Suprapubic skin (tissue), 4 donors: Measurements from ENCODE around the gene GAPT.

ENCODE experiments used
- EP300 ChIP-seq: sonication (generic); formaldehyde crosslinking; IDR thresholded peaks from one replicate; pipeline ENCODE4 v1.6.1; 2017; ENCODE audit warnings: antibody characterized with exemption
- POLR2A ChIP-seq, 2 donors: fragments of 450-650 bp; IDR thresholded peaks; one replicate each; pipeline ENCODE4 v1.6.1; 2017; ENCODE audit warnings: antibody characterized with exemption in 2 of 2, mild to moderate bottlenecking in 2 of 2, moderate library complexity in 2 of 2
- POLR2AphosphoS5 ChIP-seq, 3 donors: sonication (generic); formaldehyde crosslinking; IDR thresholded peaks; one replicate each; pipeline ENCODE4 v1.6.1; 2017; ENCODE audit warnings: antibody characterized with exemption in 3 of 3
- TF ChIP-seq, protein P1 (sequence below), 2 donors: fragments of 200-600 bp in 1 of 2; fragments of 450-650 bp in 1 of 2; sonication (generic) in 1 of 2; IDR thresholded peaks; one replicate each; pipeline ENCODE4 v1.5.1; 2016 to 2019; ENCODE audit warnings: antibody characterized with exemption in 2 of 2, mild to moderate bottlenecking in 1 of 2, moderate library complexity in 1 of 2

- TF ChIP-seq, protein P1, sequence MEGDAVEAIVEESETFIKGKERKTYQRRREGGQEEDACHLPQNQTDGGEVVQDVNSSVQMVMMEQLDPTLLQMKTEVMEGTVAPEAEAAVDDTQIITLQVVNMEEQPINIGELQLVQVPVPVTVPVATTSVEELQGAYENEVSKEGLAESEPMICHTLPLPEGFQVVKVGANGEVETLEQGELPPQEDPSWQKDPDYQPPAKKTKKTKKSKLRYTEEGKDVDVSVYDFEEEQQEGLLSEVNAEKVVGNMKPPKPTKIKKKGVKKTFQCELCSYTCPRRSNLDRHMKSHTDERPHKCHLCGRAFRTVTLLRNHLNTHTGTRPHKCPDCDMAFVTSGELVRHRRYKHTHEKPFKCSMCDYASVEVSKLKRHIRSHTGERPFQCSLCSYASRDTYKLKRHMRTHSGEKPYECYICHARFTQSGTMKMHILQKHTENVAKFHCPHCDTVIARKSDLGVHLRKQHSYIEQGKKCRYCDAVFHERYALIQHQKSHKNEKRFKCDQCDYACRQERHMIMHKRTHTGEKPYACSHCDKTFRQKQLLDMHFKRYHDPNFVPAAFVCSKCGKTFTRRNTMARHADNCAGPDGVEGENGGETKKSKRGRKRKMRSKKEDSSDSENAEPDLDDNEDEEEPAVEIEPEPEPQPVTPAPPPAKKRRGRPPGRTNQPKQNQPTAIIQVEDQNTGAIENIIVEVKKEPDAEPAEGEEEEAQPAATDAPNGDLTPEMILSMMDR (IDR thresholded peaks at IDR 0.05) = no peak
- TF ChIP-seq POLR2A (IDR thresholded peaks at IDR 0.05) (no peak), EP300 (no peak), POLR2AphosphoS5 (IDR thresholded peaks at IDR 0.05) (no peak)
Measured at GRCh38 chr5:58455480-58455879, 35.8 kb upstream of the GAPT start.
